ENCODE results near the gene MED27. TPM values are rescaled to one million over a fixed set of nuclear protein-coding genes. Genes with fewer than 3 reads are reported as not detected.
A peak's percentile ranks its signal among the peaks of the same experiment; 100 is the strongest.

Gene MED27
- total and polyA plus RNA-seq, 2 of the 13 experiments (the other 11 are each of a cell fraction or from before 2014, with no cell fraction given): 16.9 to 19.0 TPM

- TF ChIP-seq LBX2 (CRISPR knock-in tag; IDR thresholded peaks at IDR 0.05; ENCODE audit: borderline replicate concordance): peak; percentile 89; the same call in 1 of the 2 replicates
- no peak; the same call in 1 of the 2 replicates for TF ChIP-seq CEBPG (CRISPR knock-in tag; IDR thresholded peaks at IDR 0.05)
- peak; percentile 94 for TF ChIP-seq ZNF616 (CRISPR knock-in tag; IDR thresholded peaks at IDR 0.05; ENCODE audit: low read depth)
- peak; percentile 100 for TF ChIP-seq ZSCAN9 (CRISPR knock-in tag; IDR thresholded peaks at IDR 0.05; ENCODE audit: borderline replicate concordance)
- peak; percentile 84; the same call in 1 of the 2 replicates for TF ChIP-seq SMAD9 (CRISPR knock-in tag; IDR thresholded peaks at IDR 0.05)
- TF ChIP-seq KDM5A (IDR thresholded peaks at IDR 0.05; ENCODE audit: borderline replicate concordance, low read length): no peak
- peak; percentile 77; the same call in 1 of the 2 replicates for TF ChIP-seq ZNF672 (CRISPR knock-in tag; IDR thresholded peaks at IDR 0.05)
- no peak for TF ChIP-seq TRIM22 (IDR thresholded peaks at IDR 0.05)
- no peak; the same call in 1 of the 2 replicates for TF ChIP-seq RCOR2 (CRISPR knock-in tag; IDR thresholded peaks at IDR 0.05)
- TF ChIP-seq ZNF766 (CRISPR knock-in tag; IDR thresholded peaks at IDR 0.05; ENCODE audit: borderline replicate concordance): peak; percentile 98
- TF ChIP-seq KAT2B (IDR thresholded peaks at IDR 0.05; ENCODE audit: borderline replicate concordance, low read depth, low read length): no peak
- TF ChIP-seq, protein P1, sequence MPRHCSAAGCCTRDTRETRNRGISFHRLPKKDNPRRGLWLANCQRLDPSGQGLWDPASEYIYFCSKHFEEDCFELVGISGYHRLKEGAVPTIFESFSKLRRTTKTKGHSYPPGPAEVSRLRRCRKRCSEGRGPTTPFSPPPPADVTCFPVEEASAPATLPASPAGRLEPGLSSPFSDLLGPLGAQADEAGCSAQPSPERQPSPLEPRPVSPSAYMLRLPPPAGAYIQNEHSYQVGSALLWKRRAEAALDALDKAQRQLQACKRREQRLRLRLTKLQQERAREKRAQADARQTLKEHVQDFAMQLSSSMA (CRISPR knock-in tag; IDR thresholded peaks at IDR 0.05): peak; percentile 75; the same call in 1 of the 2 replicates
- no peak for TF ChIP-seq ZNF34 (CRISPR knock-in tag; IDR thresholded peaks at IDR 0.05; ENCODE audit: borderline replicate concordance)
- peak; percentile 81 for TF ChIP-seq ZMYM4 (CRISPR knock-in tag; IDR thresholded peaks at IDR 0.05)
- TF ChIP-seq MIER2 (CRISPR knock-in tag; IDR thresholded peaks at IDR 0.05): peak; percentile 99
- TF ChIP-seq, protein P2, sequence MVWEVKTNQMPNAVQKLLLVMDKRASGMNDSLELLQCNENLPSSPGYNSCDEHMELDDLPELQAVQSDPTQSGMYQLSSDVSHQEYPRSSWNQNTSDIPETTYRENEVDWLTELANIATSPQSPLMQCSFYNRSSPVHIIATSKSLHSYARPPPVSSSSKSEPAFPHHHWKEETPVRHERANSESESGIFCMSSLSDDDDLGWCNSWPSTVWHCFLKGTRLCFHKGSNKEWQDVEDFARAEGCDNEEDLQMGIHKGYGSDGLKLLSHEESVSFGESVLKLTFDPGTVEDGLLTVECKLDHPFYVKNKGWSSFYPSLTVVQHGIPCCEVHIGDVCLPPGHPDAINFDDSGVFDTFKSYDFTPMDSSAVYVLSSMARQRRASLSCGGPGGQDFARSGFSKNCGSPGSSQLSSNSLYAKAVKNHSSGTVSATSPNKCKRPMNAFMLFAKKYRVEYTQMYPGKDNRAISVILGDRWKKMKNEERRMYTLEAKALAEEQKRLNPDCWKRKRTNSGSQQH (CRISPR knock-in tag; IDR thresholded peaks at IDR 0.05; ENCODE audit: low read depth): peak; percentile 99
- TF ChIP-seq ZNF7 (CRISPR knock-in tag; IDR thresholded peaks at IDR 0.05): peak; percentile 69
- 0 out of 2 replicates have a peak, but pooled peaks have one; percentile 50 for TF ChIP-seq NFIB (CRISPR knock-in tag; IDR thresholded peaks at IDR 0.05; ENCODE audit: borderline replicate concordance)
- no peak for TF ChIP-seq PLRG1 (conservative IDR thresholded peaks at IDR 0.05)
- peak; percentile 77; the same call in 1 of the 2 replicates for TF ChIP-seq ZNF224 (CRISPR knock-in tag; IDR thresholded peaks at IDR 0.05)
- TF ChIP-seq HOXD1 (CRISPR knock-in tag; IDR thresholded peaks at IDR 0.05): peak; percentile 94
- 0 out of 2 replicates have a peak, but pooled peaks have one; percentile 24 for TF ChIP-seq ADNP (CRISPR knock-in tag; IDR thresholded peaks at IDR 0.05)
- TF ChIP-seq RAD21 (CRISPR knock-in tag; IDR thresholded peaks at IDR 0.05): no peak
- no peak for TF ChIP-seq RNF2 (conservative IDR thresholded peaks at IDR 0.05; ENCODE audit: low read depth)
- TF ChIP-seq FOSL2 (CRISPR knock-in tag; IDR thresholded peaks at IDR 0.05): peak; percentile 81
- TF ChIP-seq PHB2 (IDR thresholded peaks at IDR 0.05; ENCODE audit: partially characterized antibody): no peak
- TF ChIP-seq ZNF782 (CRISPR knock-in tag; IDR thresholded peaks at IDR 0.05; ENCODE audit: borderline replicate concordance): peak; percentile 91
- peak; percentile 95; the same call in 1 of the 2 replicates for TF ChIP-seq ZNF558 (CRISPR knock-in tag; IDR thresholded peaks at IDR 0.05; ENCODE audit: borderline replicate concordance)
- peak; percentile 92 for TF ChIP-seq ZIK1 (CRISPR knock-in tag; IDR thresholded peaks at IDR 0.05; ENCODE audit: borderline replicate concordance, low read depth)
- no peak for TF ChIP-seq HMGA1 (CRISPR knock-in tag; conservative IDR thresholded peaks at IDR 0.05)
- no peak for TF ChIP-seq MATR3 (CRISPR knock-in tag; IDR thresholded peaks at IDR 0.05)
Measured at GRCh38 chr9:132114102-132114707, 34.5 kb upstream of the MED27 start (continued).
